ENCODE data around the gene KIF3C.

Gene KIF3C

DNA sequence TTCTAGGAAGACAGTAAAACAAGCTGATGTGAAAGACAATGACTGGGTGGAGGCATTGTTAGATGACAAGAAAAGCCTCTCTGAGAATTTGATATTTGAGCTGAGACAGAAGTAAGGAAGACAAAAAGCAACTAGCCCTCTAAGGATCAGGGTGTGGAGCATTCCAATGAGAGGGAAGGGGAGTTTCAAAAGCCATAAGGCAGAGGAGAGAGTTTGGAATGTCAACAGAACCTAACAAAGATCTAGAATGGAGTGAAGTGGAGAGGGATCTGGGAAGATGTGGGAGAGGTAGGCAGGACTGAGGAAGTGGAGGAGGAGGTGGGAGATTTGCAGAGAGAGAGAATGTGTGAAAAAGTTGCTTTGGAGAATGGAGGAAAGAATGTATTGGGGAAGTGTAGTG lies 86.7 kb downstream of the KIF3C start:
- no peaks in the 10 kb centered on the region for H3K27me3 ChIP-seq (replicated peaks)
- in situ Hi-C loops (cut with HindIII; ENCODE audit: low pct_ligation_motif_present, low sequenced_read_pairs) = no loop called here
- H3K4me3 ChIP-seq (ENCODE audit: low read depth, low read length) = no peak overlapping the region
- DNase-seq = no peak
- H3K27ac ChIP-seq = no peak overlapping the region
- no peaks in the 10 kb centered on the region for H3K36me3 ChIP-seq (replicated peaks)
- TF ChIP-seq, protein P1, sequence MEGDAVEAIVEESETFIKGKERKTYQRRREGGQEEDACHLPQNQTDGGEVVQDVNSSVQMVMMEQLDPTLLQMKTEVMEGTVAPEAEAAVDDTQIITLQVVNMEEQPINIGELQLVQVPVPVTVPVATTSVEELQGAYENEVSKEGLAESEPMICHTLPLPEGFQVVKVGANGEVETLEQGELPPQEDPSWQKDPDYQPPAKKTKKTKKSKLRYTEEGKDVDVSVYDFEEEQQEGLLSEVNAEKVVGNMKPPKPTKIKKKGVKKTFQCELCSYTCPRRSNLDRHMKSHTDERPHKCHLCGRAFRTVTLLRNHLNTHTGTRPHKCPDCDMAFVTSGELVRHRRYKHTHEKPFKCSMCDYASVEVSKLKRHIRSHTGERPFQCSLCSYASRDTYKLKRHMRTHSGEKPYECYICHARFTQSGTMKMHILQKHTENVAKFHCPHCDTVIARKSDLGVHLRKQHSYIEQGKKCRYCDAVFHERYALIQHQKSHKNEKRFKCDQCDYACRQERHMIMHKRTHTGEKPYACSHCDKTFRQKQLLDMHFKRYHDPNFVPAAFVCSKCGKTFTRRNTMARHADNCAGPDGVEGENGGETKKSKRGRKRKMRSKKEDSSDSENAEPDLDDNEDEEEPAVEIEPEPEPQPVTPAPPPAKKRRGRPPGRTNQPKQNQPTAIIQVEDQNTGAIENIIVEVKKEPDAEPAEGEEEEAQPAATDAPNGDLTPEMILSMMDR (IDR thresholded peaks at IDR 0.05; ENCODE audit: low read depth, low read length, missing control alignments) = no peak

DNA sequence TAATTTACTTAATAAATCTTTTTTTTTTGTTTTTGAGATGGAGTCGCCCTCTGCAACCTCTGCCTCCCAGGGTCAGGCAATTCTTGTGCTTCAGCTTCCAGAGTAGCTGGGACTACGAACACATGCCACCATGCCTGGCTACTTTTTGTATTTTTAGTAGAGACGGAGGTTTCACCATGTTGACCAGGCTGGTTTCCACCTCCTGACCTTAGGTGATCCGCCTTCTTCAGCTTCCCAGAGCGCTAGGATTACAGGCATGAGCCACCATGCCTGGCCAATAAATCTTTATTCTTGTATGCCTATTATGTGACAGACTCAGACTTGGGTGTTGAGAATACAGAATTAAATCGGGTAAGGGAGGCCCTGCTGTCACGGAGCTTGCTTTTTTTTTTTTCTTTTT lies 87.3 kb downstream of the KIF3C start:
- TF ChIP-seq, protein P1 (IDR thresholded peaks at IDR 0.05; ENCODE audit: low read depth, low read length, missing control alignments) = no peak
- DNase-seq = no peak
- in situ Hi-C loops (cut with HindIII; ENCODE audit: low pct_ligation_motif_present, low sequenced_read_pairs) = no loop called here
- Histone ChIP-seq H3K4me3 (ENCODE audit: low read depth, low read length) (no peak overlapping the region), H3K27ac (no peak overlapping the region), H3K36me3 (replicated peaks) (no peaks in the 10 kb centered on the region), H3K27me3 (replicated peaks) (no peaks in the 10 kb centered on the region)

DNA sequence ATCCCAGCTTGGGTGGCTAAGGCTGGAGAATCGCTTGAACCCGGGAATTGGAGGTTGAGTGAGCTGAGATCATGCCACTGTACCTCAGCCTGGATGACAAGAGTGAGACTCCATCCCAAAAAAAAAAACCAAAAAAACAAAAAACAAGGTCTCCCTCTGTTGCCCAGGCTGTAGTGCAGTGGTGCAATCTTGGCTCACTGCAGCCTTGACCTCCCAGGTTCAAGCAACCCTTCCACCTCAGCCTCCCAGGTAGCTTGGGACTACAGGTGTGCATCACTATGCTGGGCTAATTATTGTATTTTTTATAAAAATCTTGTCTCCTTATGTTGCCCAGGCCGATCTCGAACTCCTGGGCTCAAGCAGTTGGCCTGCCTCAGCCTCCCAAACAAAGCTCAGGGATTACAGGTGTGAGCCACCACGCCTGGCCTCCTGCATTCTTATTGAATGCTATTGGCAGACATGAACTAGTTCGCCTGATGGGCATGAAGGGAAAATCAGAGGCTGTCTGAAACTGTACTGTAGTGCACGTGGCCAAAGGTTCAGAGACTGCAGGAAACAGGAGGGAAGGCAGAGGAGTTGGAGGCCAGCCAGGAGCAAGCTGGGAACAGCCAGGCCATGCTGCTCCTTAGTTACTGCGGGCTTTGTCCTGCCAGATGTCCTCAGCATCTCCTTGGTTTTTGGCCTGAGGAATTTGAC lies 88.0 kb downstream of the KIF3C start:
- Histone ChIP-seq H3K36me3 (replicated peaks) (no peaks in the 10 kb centered on the region), H3K27me3 (replicated peaks) (no peaks in the 10 kb centered on the region), H3K4me3 (ENCODE audit: low read depth, low read length) (no peak overlapping the region), H3K27ac (no peak overlapping the region)
- in situ Hi-C loops (cut with HindIII; ENCODE audit: low pct_ligation_motif_present, low sequenced_read_pairs) = no loop called here
- DNase-seq = peak; percentile 39
- TF ChIP-seq, protein P1 (IDR thresholded peaks at IDR 0.05; ENCODE audit: low read depth, low read length, missing control alignments) = no peak

DNA sequence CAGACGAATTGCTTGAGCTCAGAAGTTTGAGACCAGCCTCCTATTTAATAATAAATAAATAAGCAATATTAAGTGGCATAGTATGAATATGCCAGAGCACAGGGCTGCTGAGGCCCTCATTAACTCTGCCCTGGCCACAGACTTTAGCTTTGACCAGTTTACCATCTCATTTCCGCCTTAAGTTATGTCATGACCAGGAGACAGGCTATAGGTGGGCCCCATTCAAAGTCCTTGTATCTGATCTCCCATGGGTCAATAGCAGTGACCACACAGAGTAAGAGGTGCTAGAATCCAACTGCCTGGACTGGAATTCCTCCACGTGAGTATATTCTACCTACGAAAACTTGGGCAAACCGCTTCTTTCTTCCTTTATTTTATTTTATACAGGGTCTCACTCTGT lies 90.6 kb downstream of the KIF3C start:
- no peak overlapping the region for H3K4me3 ChIP-seq (ENCODE audit: low read depth, low read length)
- no peaks in the 10 kb centered on the region for H3K36me3 ChIP-seq (replicated peaks)
- H3K27ac ChIP-seq = no peak overlapping the region
- DNase-seq = no peak
- no peaks in the 10 kb centered on the region for H3K27me3 ChIP-seq (replicated peaks)
- TF ChIP-seq, protein P1 (IDR thresholded peaks at IDR 0.05; ENCODE audit: low read depth, low read length, missing control alignments) = no peak
- in situ Hi-C loops (cut with HindIII; ENCODE audit: low pct_ligation_motif_present, low sequenced_read_pairs) = no loop called here

DNA sequence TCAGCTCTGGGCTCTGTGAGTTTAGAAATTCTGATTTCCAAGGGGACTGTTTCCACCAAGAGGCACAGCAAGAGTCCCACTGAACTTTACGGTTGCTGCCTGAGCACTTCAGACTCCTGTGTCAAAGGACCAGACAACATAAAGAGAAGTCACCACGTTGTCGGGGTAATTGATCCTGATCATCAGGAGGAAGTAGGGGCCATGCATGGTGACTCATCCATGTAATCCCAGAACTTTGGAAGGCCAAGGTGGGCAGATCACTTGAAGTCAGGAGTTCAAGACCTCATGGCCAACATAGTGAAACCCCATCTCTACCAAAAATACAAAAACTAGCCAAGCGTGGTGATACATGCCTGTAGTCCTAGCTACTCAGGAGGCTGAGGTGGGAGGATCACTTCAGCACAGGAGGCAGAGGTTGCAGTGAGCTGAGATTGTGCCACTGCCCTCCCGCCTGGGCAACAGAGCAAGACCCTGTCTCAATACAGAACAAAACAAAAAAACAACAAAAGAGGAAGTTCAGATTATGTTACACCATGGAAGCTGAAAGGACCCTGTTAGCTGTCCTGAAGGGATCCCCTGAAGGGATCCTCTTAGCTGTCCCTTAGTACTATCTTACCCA lies 94.6 kb downstream of the KIF3C start:
- TF ChIP-seq, protein P1 (IDR thresholded peaks at IDR 0.05; ENCODE audit: low read depth, low read length, missing control alignments) = no peak
- H3K27ac ChIP-seq = no peak overlapping the region
- H3K36me3 ChIP-seq (replicated peaks) = no peaks in the 10 kb centered on the region
- H3K4me3 ChIP-seq (ENCODE audit: low read depth, low read length) = no peak overlapping the region
- in situ Hi-C loops (cut with HindIII; ENCODE audit: low pct_ligation_motif_present, low sequenced_read_pairs) = no loop called here
- DNase-seq = no peak
- H3K27me3 ChIP-seq (replicated peaks) = no peaks in the 10 kb centered on the region

All from brain microvascular endothelial cell (primary cell).